ENCODE data around the gene CSF2. TPM values are rescaled to one million over a fixed set of nuclear protein-coding genes. Genes with fewer than 3 reads are reported as not detected.

CSF2 gene
- total RNA-seq, 4 donors from 2014 or later, result not detected

DNA sequence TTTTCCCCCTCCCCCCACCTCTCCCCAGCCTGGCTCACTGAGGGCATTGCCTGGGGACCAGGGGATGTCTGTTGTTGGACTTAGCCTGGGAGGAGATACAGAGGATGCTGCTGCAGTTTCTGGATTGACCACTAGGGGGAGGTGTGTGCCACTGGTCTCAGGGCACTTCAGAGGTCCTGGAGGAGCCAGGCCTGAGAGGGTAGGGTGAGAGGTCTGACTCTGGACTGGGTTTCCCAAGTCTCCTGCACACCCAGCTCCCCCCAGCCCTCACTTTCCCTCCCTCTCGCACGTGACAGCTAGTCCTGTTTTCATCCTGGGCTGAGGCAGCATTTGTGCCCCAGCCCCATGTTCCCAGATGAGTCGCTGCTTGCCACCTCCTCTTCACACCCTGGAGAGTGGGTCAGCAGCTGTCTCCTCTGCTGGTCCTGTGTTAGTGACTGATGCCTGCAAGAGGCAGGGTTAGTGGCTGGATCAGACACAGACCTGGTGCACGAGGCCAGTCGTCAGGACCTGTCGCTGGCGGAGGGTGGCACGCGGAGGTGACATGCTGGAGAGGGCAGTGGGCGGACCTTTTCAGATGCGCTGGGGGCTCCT lies 8.8 kb upstream of the CSF2 start:
- Histone ChIP-seq H3K4me3 (no peak overlapping the region), H3K9me3 (no peaks in the 10 kb centered on the region), H3K27me3 (no peaks in the 10 kb centered on the region), H3K36me3 (no peaks in the 10 kb centered on the region), H3K27ac (no peak overlapping the region), H3K4me1 (no peaks in the 10 kb centered on the region)
- peak; percentile 75 to 92 (median 76) for DNase-seq
- TF ChIP-seq, protein P1, sequence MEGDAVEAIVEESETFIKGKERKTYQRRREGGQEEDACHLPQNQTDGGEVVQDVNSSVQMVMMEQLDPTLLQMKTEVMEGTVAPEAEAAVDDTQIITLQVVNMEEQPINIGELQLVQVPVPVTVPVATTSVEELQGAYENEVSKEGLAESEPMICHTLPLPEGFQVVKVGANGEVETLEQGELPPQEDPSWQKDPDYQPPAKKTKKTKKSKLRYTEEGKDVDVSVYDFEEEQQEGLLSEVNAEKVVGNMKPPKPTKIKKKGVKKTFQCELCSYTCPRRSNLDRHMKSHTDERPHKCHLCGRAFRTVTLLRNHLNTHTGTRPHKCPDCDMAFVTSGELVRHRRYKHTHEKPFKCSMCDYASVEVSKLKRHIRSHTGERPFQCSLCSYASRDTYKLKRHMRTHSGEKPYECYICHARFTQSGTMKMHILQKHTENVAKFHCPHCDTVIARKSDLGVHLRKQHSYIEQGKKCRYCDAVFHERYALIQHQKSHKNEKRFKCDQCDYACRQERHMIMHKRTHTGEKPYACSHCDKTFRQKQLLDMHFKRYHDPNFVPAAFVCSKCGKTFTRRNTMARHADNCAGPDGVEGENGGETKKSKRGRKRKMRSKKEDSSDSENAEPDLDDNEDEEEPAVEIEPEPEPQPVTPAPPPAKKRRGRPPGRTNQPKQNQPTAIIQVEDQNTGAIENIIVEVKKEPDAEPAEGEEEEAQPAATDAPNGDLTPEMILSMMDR (IDR thresholded peaks at IDR 0.05), result peak; percentile 67 to 88 (median 77)
- TF ChIP-seq POLR2A (IDR thresholded peaks at IDR 0.05), result no peak

DNA sequence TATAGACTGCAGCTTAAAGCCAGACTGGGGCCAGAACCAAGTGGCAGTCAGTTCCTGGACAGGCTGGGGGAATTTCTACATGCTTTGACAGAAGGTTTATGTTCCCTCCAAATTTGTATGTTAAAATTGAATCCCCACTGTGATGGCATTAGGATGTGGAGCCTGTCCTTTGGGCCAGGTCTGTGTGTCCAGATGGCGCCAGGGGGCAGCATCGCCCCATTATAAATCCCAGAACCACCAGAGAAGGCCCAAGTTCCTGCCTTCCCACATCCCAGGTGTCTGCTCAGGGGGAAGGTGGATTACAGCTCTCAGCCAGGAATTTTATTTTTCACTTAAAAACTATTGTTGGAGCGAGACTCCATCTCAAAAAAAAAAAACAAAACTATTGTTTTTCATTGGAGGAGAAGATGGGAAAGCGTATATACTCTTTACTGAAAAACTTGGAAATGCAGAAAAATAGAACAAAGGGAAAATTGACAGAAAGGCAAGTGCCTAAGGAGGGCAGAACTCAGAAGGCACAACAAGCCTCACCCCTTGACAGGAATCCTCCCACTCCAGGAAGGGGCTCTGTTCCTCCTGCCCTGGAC lies 8.1 kb upstream of the CSF2 start:
- TF ChIP-seq, protein P1 (IDR thresholded peaks at IDR 0.05), result peak in 4 of 6 experiments; percentile 44 to 47 (median 44)
- no peak for TF ChIP-seq POLR2A (IDR thresholded peaks at IDR 0.05)
- Histone ChIP-seq H3K27me3 (no peaks in the 10 kb centered on the region), H3K36me3 (no peaks in the 10 kb centered on the region), H3K4me1 (no peaks in the 10 kb centered on the region), H3K9me3 (no peaks in the 10 kb centered on the region), H3K4me3 (no peak overlapping the region), H3K27ac (no peak overlapping the region)
- peak; percentile 57 to 78 (median 64) for DNase-seq

DNA sequence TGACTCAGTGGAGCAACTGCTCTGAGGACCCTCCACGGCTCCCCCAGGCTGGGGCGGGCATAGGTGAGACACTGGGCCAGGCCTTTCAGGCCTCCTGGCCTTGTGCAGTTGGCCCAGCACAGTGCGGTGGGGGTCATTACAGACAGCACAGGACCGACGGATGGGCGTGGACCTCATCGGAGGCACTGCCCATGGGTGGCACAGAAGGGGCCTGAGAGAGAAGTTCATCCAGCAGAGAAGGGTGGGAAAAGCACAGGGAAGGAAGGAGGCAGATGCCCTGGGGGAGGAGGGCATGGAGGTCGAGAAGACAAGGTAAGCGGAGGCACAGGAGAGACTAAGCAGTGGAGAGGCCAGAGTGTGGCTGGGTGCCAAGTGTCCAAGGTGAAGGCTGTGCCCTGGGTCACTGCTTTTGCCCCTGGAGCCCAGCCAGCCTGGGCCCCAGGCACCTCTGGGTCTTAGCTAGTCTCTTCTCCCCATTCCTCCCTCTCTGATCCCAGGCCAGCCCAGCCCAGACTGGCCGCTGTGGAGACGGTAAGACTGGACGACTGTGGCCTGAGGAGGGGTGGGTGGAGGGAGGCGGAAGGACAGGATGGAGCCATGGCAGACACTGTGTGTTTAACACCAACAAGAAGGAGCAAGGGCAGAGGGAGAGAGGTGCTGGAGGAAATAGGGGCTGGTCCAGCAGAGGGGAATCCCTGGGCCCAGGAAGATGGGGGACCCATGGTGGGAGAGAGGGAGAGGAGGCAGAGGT lies 7.5 kb upstream of the CSF2 start:
- Histone ChIP-seq H3K27me3 (no peaks in the 10 kb centered on the region), H3K4me3 (no peak overlapping the region), H3K9me3 (no peaks in the 10 kb centered on the region), H3K4me1 (no peaks in the 10 kb centered on the region), H3K27ac (no peak overlapping the region), H3K36me3 (no peaks in the 10 kb centered on the region)
- TF ChIP-seq, protein P1 (IDR thresholded peaks at IDR 0.05), result no peak
- no peak for TF ChIP-seq POLR2A (IDR thresholded peaks at IDR 0.05)
- peak in 1 of 3 donors; percentile 44 for DNase-seq

DNA sequence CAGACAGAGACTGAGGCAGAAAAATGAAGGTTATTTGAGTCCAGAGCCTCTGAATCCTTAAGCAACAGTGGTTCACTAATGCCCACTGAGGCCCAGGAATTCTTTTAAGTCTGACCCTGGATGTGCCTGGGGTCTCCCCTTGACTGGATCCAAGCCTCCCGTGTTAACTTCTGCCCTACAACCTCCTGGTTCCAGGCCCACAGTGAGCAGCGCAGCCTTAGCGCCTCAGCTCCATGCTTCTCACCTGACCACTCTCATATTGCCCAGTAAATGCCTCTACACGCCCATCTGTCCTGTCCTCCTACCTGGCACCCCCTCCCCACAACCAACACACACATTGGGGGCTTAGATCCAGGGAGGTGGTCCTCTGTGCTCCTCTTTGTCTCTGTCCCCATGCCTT lies 6.7 kb upstream of the CSF2 start:
- DNase-seq, result no peak
- Histone ChIP-seq H3K27me3 (no peaks in the 10 kb centered on the region), H3K4me3 (no peak overlapping the region), H3K9me3 (no peaks in the 10 kb centered on the region), H3K27ac (no peak overlapping the region), H3K36me3 (no peaks in the 10 kb centered on the region), H3K4me1 (no peaks in the 10 kb centered on the region)
- TF ChIP-seq POLR2A (IDR thresholded peaks at IDR 0.05), result no peak
- TF ChIP-seq, protein P1 (IDR thresholded peaks at IDR 0.05), result no peak

DNA sequence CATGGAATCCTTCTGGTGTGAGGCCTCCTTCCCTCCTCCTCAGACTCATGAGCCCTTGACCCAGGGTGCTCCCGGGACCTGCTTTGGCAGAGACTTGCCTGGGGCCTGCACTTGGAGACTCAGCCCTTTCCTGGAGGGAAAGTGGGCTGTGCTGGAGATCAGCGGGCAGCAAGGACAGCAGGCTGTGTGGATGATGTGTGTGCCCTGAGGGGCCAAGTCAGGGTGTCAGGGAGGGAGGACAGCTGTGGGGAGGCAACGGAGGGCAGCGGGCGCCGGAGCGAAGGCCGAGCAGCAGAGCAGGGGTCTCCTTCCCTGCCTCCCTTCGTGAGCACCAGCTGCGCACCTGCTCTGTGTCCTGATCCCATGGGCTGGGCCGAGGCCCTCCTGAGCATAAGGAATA lies 6.1 kb upstream of the CSF2 start:
- Histone ChIP-seq H3K4me1 (no peaks in the 10 kb centered on the region), H3K36me3 (no peaks in the 10 kb centered on the region), H3K27ac (no peak overlapping the region), H3K27me3 (no peaks in the 10 kb centered on the region), H3K4me3 (no peak overlapping the region), H3K9me3 (no peaks in the 10 kb centered on the region)
- DNase-seq, result no peak
- TF ChIP-seq, protein P1 (IDR thresholded peaks at IDR 0.05), result no peak
- no peak for TF ChIP-seq POLR2A (IDR thresholded peaks at IDR 0.05)
